H1 (cell line): ENCODE data around the gene LAMC3. TPM values are rescaled to one million over a fixed set of nuclear protein-coding genes. Genes with fewer than 3 reads are reported as not detected.

Experiments
- RNF2 ChIP-seq: fragments of 200-900, 300-1000 bp; sonication (generic); IDR thresholded peaks from 2 replicates; pipeline ENCODE4 v1.7.1; 2016; ENCODE audit warnings: borderline replicate concordance, low read depth, mild to moderate bottlenecking, antibody characterized with exemption, low read length; ENCODE audit not compliant: poor library complexity, severe bottlenecking; ENCODE audit errors: missing control alignments
- RXRA ChIP-seq: IDR thresholded peaks from 2 replicates; pipeline ENCODE4 v1.6.1; 2011; ENCODE audit warnings: low read depth, mild to moderate bottlenecking, low read length, moderate library complexity; ENCODE audit not compliant: insufficient read depth
- SIX5 ChIP-seq: IDR thresholded peaks from 2 replicates; pipeline ENCODE4 v1.6.1; 2011; ENCODE audit warnings: mild to moderate bottlenecking, low read depth, low read length
- polyA plus RNA-seq, 7 experiments: library from polyadenylated mRNA; depleted of rRNA in 3 of 7; stranded (reverse) in 5 of 7; unstranded in 2 of 7; fragments of >200 nt in 5 of 7; fragments of 200-250 nt in 2 of 7; gene quantifications; 1 replicate in 5 of 7; 2 replicates in 1 of 7; 4 replicates in 1 of 7; pipeline versions ENCODE4 v1.2.1 to v1.2.3, GENCODE V29; 2011 to 2013; ENCODE audit warnings: missing spikeins in 2 of 7, mixed read lengths in 2 of 7
- total RNA-seq: library from RNA; stranded (reverse); fragmentation: NEBNext Ultra II Directional; extraction: Animal tissue kit (Norgen Biotek cat#: 25700); gene quantifications from 2 replicates; pipeline ENCODE4 v1.2.1, GENCODE V29; 2021

LAMC3 gene
- total and polyA plus RNA-seq, 2 of the 8 experiments (the other 6 are each of a cell fraction or from before 2014, with no cell fraction given) = 9.3 to 12.3 TPM

- TF ChIP-seq RNF2 (no peak), RXRA (no peak), SIX5 (no peak)
These were observed 13.6 kb upstream of the LAMC3 start (continued) for GRCh38 chr9:130995086-130996011.
